MM.1S (cell line): ENCODE data around the gene SLC38A6.

Experiments
- EZH2 ChIP-seq: fragments of 300-600 bp; sonication (generic); optimal IDR thresholded peaks from 2 replicates; pipeline ENCODE3; 2017; ENCODE audit warnings: low read depth, mild to moderate bottlenecking, antibody characterized with exemption, low read length, mixed read lengths
- TF ChIP-seq, protein P1 (sequence below): fragments of 300-600 bp; sonication (generic); IDR thresholded peaks from 2 replicates; pipeline ENCODE4 v1.5.1; 2016; ENCODE audit warnings: antibody characterized with exemption, low read length, mixed read lengths

DNA sequence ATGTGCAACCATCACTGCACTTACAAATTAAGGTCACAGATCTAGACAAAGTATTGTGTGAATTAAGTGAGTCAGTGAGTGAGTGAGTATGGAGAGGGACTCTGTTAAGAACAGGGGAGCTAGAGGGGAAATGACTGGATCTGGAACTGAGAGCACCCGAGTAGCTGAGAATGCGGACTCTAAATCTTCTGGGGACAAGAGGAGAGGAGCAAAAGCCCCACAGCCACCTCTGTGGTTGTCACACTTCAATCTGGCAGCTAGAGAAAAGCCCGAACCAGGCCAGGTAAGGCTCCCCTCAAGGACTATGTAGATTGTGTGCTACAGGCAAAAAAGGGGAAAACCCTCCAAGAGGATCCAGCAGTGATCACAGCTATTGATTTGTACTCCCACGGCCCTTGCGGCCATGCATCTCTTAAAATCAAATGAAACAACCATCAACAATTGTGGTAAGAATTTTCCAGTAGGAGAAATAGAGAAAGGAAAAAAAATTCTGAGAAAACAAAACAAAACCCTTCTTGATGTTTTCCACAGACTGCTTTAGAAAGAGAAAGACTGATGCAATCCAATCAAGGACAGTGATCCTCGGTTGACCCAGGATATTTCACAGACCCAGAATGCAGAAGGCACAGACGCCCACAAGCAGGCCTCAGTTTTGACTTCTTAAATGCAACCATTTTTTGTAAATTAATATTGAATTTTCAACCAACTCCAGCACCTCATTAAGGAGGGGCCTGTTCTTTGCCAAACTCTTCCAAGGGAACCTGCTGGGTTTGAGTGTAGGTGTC lies 109.6 kb downstream of the SLC38A6 start:
- no peak for TF ChIP-seq EZH2
- TF ChIP-seq, protein P1, sequence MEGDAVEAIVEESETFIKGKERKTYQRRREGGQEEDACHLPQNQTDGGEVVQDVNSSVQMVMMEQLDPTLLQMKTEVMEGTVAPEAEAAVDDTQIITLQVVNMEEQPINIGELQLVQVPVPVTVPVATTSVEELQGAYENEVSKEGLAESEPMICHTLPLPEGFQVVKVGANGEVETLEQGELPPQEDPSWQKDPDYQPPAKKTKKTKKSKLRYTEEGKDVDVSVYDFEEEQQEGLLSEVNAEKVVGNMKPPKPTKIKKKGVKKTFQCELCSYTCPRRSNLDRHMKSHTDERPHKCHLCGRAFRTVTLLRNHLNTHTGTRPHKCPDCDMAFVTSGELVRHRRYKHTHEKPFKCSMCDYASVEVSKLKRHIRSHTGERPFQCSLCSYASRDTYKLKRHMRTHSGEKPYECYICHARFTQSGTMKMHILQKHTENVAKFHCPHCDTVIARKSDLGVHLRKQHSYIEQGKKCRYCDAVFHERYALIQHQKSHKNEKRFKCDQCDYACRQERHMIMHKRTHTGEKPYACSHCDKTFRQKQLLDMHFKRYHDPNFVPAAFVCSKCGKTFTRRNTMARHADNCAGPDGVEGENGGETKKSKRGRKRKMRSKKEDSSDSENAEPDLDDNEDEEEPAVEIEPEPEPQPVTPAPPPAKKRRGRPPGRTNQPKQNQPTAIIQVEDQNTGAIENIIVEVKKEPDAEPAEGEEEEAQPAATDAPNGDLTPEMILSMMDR = no peak
